ENCODE data around the gene KIF11. TPM values are rescaled to one million over a fixed set of nuclear protein-coding genes. Genes with fewer than 3 reads are reported as not detected.

Gene KIF11
- total RNA-seq, 4 donors from 2014 or later, result 0.37 to 2.2 (median 0.69) TPM

- no peak for DNase-seq (ENCODE audit: low spot score)
- TF ChIP-seq, protein P1, sequence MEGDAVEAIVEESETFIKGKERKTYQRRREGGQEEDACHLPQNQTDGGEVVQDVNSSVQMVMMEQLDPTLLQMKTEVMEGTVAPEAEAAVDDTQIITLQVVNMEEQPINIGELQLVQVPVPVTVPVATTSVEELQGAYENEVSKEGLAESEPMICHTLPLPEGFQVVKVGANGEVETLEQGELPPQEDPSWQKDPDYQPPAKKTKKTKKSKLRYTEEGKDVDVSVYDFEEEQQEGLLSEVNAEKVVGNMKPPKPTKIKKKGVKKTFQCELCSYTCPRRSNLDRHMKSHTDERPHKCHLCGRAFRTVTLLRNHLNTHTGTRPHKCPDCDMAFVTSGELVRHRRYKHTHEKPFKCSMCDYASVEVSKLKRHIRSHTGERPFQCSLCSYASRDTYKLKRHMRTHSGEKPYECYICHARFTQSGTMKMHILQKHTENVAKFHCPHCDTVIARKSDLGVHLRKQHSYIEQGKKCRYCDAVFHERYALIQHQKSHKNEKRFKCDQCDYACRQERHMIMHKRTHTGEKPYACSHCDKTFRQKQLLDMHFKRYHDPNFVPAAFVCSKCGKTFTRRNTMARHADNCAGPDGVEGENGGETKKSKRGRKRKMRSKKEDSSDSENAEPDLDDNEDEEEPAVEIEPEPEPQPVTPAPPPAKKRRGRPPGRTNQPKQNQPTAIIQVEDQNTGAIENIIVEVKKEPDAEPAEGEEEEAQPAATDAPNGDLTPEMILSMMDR (IDR thresholded peaks at IDR 0.05), result no peak
- no peak for ATAC-seq (ENCODE audit: low FRiP score)
Measured at GRCh38 chr10:92690915-92691590, 98.1 kb downstream of the KIF11 start.

- DNase-seq (ENCODE audit: low spot score) (no peak), ATAC-seq (ENCODE audit: low FRiP score) (no peak)
- TF ChIP-seq, protein P1 (IDR thresholded peaks at IDR 0.05), result no peak
Measured at GRCh38 chr10:92691591-92692079, 98.7 kb downstream of the KIF11 start.

DNA sequence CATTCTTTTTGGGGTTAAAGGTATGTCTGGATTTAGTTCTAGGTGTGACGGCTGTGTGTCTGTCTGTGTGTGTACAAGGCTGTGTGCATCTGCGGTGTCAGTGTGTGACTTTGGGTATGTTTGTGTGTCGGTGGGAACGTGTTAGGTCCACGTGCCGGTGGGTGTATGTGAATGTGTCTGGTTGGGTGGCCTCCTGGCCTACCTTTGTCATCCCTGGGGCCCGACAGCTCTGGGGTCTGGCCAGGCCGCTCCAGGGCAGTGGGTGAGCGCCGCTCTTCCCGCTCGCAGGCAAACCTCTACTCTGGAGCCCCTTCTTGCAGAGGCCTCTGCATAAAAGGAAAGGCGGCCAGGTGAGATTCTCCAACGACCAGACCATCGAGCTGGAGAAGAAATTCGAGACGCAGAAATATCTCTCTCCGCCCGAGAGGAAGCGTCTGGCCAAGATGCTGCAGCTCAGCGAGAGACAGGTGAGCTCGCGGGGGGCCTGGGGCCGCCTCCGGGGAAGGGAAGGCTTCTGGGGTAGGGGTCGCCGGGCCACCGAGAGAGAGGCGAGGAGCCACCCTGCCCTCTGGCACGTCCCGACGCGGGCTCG, 99.2 kb downstream of the KIF11 start:
- ATAC-seq (ENCODE audit: low FRiP score), result no peak
- no peak for DNase-seq (ENCODE audit: low spot score)
- TF ChIP-seq, protein P1 (IDR thresholded peaks at IDR 0.05), result no peak

- TF ChIP-seq, protein P1 (IDR thresholded peaks at IDR 0.05), result no peak
- ATAC-seq (ENCODE audit: low FRiP score), result no peak
- no peak for DNase-seq (ENCODE audit: low spot score)
Measured at GRCh38 chr10:92692697-92693533, 100.0 kb downstream of the KIF11 start.

- TF ChIP-seq, protein P1 (IDR thresholded peaks at IDR 0.05), result no peak
- ATAC-seq (ENCODE audit: low FRiP score) (no peak), DNase-seq (ENCODE audit: low spot score) (no peak)
Measured at GRCh38 chr10:92693534-92693893, 100.6 kb downstream of the KIF11 start.

DNA sequence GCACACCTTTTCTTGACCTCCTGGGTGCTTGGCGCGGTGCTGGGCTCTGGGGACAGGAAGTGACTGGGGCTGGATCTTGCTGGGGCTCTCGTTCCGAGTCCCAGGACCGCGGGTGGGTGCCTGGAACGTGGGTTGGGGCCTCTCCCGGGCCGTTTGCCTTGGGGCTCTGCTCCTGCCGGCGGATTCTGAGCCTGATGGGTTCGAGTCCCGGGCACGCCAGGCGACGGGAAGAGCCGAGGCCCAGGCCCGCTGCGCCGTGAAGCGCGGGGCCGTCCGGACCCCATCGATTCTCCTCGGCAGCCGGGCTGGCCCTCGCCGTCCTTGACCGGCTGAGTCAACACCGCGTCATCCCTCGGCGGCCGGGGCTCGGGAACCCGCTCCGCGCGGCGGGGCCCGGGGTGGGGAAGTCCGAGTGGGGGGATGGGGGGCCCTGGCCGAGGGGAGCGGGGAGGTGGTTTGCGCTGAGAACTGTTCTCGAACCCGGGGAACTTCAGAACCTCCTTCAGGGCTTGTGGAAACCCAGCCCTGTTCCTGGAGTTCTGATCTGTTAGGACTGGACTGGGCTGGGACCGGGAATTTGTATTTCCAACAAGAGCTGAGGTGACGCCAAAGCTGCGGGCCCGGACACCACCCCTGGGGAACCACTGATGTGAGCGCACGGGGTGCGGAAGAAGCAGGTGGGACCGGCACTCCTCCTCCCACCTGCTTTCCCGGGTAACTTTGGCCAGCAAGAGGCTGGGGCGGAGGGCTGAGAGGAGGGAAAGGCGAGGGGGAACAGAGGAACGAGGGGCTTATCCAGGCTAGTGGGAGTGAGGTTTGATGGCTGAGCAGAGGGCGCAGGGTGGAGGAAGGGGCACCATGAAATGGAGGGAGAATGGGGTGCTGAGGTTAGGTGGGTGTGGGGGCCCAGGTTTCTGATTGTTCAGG, 103.0 kb downstream of the KIF11 start:
- ATAC-seq (ENCODE audit: low FRiP score) (peak; percentile 38), DNase-seq (ENCODE audit: low spot score) (no peak)
- TF ChIP-seq, protein P1 (IDR thresholded peaks at IDR 0.05), result no peak

All from omental fat pad (tissue), 4 donors.